ENCODE data around the gene ZC2HC1B.

The ZC2HC1B gene

GRCh38 chr6:143982968-143983367, 118.7 kb downstream of the ZC2HC1B start:
- H3K27me3 ChIP-seq (ENCODE audit: control insufficient read depth in 1 of 2, insufficient read depth in 2 of 2, low read length in 2 of 2), result no peaks in the 10 kb centered on the region
- no peak overlapping the region for H3K4me3 ChIP-seq (ENCODE audit: low read depth in 1 of 2, low read length in 2 of 2)
- no peak overlapping the region for H3K9ac ChIP-seq (ENCODE audit: low read length)
- no peaks in the 10 kb centered on the region for H3K4me1 ChIP-seq (ENCODE audit: insufficient read depth, low read length)
- H3K9me3 ChIP-seq (ENCODE audit: low read length), result no peaks in the 10 kb centered on the region
- H3K36me3 ChIP-seq (ENCODE audit: insufficient read depth, low read length), result no peaks in the 10 kb centered on the region
- no peak overlapping the region for H3K27ac ChIP-seq (ENCODE audit: low read depth, low read length)

GRCh38 chr6:143984666-143985065, 120.4 kb downstream of the ZC2HC1B start:
- Histone ChIP-seq H3K27me3 (ENCODE audit: control insufficient read depth in 1 of 2, insufficient read depth in 2 of 2, low read length in 2 of 2) (no peaks in the 10 kb centered on the region), H3K9me3 (ENCODE audit: low read length) (no peaks in the 10 kb centered on the region), H3K27ac (ENCODE audit: low read depth, low read length) (no peak overlapping the region), H3K4me3 (ENCODE audit: low read depth in 1 of 2, low read length in 2 of 2) (no peak overlapping the region), H3K36me3 (ENCODE audit: insufficient read depth, low read length) (no peaks in the 10 kb centered on the region), H3K4me1 (ENCODE audit: insufficient read depth, low read length) (no peaks in the 10 kb centered on the region), H3K9ac (ENCODE audit: low read length) (no peak overlapping the region)

- Histone ChIP-seq H3K27ac (ENCODE audit: low read depth, low read length) (no peak overlapping the region), H3K4me1 (ENCODE audit: insufficient read depth, low read length) (no peaks in the 10 kb centered on the region), H3K9ac (ENCODE audit: low read length) (no peak overlapping the region), H3K36me3 (ENCODE audit: insufficient read depth, low read length) (no peaks in the 10 kb centered on the region), H3K4me3 (ENCODE audit: low read depth in 1 of 2, low read length in 2 of 2) (no peak overlapping the region), H3K27me3 (ENCODE audit: control insufficient read depth in 1 of 2, insufficient read depth in 2 of 2, low read length in 2 of 2) (no peaks in the 10 kb centered on the region), H3K9me3 (ENCODE audit: low read length) (no peaks in the 10 kb centered on the region)
Observed at GRCh38 chr6:143986463-143987065, 122.3 kb downstream of the ZC2HC1B start.

Data from muscle layer of colon (tissue), 2 donors.